ENCODE results near the gene KCTD5. TPM values are rescaled to one million over a fixed set of nuclear protein-coding genes. Genes with fewer than 3 reads are reported as not detected.

Gene KCTD5
- total and polyA plus RNA-seq, 9 of the 15 experiments (the other 6 are each of a cell fraction or from before 2014, with no cell fraction given), result 0.73 to 58.3 (median 32.3) TPM

DNA sequence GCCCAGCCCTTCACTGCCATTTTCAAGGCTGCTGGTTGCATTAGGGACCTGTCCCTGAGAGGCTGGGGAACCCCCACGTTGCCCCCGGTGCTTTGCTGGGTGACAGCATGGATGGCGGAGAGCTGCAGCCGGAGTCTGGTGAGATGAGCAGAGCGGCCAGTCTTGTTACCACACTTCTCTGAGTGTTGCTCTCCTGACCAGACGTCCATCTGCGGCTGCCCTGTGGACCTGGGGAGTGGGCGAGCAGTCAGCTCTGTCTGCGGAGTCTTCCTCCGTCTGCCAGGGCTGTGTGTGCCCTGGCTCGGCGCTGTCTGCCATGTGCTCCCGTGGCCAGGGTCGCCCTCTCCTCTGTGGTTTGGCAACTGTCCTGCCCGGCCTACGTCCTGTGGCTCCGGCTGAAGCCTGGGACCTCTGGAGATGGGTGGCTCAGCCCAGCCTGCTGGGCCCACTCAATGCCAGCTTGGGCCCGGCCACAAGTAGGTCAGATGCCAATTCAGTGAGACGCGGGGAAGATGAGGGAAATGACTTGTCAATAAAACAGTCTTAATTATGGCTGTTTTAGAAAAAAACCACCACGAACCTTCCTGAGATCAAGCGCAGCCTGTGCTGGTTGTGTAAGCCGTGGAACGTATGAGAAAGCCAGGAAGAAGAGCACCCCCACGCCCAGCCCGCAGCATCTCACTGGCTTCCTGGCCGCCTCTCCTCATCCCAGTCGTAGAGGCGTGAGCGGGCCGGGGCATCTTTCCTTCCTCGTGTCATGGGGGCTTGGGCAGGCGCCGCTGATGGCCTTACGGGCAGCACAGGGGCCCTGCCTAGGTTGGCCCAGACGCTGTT lies 7.9 kb downstream of the KCTD5 start:
- in situ Hi-C loops (cut with MboI), result loop anchor here (5.0 kb wide), 1 partner anchor 78 kb away; no protein-coding TSS in a partner anchor
- BruUV-seq (replicated peaks), result no TSS peak
- TF ChIP-seq BACH1 (tag; IDR thresholded peaks at IDR 0.05) (no peak), ZNF764 (CRISPR knock-in tag; IDR thresholded peaks at IDR 0.05; ENCODE audit: low read depth) (no peak), SMAD1 (IDR thresholded peaks at IDR 0.05; ENCODE audit: low read depth, low read length, partially characterized antibody) (no peak), NCOA6 (IDR thresholded peaks at IDR 0.05) (no peak), MTA2 (IDR thresholded peaks at IDR 0.05; ENCODE audit: low read depth) (no peak), PHB2 (IDR thresholded peaks at IDR 0.05; ENCODE audit: low read depth) (no peak), MTF1 (CRISPR knock-in tag; IDR thresholded peaks at IDR 0.05; ENCODE audit: borderline replicate concordance) (no peak), ZBTB1 (CRISPR knock-in tag; IDR thresholded peaks at IDR 0.05; ENCODE audit: borderline replicate concordance, low read depth) (no peak), BRD9 (IDR thresholded peaks at IDR 0.05; ENCODE audit: low read depth, partially characterized antibody) (no peak), RHOXF2B (CRISPR knock-in tag; conservative IDR thresholded peaks at IDR 0.05) (no peak)
- TF ChIP-seq, protein P1, sequence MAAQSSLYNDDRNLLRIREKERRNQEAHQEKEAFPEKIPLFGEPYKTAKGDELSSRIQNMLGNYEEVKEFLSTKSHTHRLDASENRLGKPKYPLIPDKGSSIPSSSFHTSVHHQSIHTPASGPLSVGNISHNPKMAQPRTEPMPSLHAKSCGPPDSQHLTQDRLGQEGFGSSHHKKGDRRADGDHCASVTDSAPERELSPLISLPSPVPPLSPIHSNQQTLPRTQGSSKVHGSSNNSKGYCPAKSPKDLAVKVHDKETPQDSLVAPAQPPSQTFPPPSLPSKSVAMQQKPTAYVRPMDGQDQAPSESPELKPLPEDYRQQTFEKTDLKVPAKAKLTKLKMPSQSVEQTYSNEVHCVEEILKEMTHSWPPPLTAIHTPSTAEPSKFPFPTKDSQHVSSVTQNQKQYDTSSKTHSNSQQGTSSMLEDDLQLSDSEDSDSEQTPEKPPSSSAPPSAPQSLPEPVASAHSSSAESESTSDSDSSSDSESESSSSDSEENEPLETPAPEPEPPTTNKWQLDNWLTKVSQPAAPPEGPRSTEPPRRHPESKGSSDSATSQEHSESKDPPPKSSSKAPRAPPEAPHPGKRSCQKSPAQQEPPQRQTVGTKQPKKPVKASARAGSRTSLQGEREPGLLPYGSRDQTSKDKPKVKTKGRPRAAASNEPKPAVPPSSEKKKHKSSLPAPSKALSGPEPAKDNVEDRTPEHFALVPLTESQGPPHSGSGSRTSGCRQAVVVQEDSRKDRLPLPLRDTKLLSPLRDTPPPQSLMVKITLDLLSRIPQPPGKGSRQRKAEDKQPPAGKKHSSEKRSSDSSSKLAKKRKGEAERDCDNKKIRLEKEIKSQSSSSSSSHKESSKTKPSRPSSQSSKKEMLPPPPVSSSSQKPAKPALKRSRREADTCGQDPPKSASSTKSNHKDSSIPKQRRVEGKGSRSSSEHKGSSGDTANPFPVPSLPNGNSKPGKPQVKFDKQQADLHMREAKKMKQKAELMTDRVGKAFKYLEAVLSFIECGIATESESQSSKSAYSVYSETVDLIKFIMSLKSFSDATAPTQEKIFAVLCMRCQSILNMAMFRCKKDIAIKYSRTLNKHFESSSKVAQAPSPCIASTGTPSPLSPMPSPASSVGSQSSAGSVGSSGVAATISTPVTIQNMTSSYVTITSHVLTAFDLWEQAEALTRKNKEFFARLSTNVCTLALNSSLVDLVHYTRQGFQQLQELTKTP (IDR thresholded peaks at IDR 0.05; ENCODE audit: low read depth in 1 of 2, partially characterized antibody in 2 of 2), result no peak
- TF ChIP-seq, protein P2, sequence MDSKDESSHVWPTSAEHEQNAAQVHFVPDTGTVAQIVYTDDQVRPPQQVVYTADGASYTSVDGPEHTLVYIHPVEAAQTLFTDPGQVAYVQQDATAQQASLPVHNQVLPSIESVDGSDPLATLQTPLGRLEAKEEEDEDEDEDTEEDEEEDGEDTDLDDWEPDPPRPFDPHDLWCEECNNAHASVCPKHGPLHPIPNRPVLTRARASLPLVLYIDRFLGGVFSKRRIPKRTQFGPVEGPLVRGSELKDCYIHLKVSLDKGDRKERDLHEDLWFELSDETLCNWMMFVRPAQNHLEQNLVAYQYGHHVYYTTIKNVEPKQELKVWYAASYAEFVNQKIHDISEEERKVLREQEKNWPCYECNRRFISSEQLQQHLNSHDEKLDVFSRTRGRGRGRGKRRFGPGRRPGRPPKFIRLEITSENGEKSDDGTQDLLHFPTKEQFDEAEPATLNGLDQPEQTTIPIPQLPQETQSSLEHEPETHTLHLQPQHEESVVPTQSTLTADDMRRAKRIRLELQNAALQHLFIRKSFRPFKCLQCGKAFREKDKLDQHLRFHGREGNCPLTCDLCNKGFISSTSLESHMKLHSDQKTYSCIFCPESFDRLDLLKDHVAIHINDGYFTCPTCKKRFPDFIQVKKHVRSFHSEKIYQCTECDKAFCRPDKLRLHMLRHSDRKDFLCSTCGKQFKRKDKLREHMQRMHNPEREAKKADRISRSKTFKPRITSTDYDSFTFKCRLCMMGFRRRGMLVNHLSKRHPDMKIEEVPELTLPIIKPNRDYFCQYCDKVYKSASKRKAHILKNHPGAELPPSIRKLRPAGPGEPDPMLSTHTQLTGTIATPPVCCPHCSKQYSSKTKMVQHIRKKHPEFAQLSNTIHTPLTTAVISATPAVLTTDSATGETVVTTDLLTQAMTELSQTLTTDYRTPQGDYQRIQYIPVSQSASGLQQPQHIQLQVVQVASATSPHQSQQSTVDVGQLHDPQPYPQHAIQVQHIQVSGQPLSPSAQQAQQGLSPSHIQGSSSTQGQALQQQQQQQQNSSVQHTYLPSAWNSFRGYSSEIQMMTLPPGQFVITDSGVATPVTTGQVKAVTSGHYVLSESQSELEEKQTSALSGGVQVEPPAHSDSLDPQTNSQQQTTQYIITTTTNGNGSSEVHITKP (IDR thresholded peaks at IDR 0.05; ENCODE audit: partially characterized antibody), result no peak

More for the DNA sequence above, 7.9 kb downstream of the KCTD5 start:
- no peaks in the 10 kb centered on the region for H3K27me3 ChIP-seq (ENCODE audit: control insufficient read depth in 2 of 2, insufficient read depth in 2 of 2, low read length in 2 of 2)
- no peaks in the 10 kb centered on the region for H3K9me3 ChIP-seq (replicated peaks; ENCODE audit: control insufficient read depth, insufficient read depth, low read depth, low read length)
- H3K4me1 ChIP-seq (replicated peaks in 1 of 2; ENCODE audit: control insufficient read depth in 2 of 2, insufficient read depth in 2 of 2, low read length in 2 of 2), result peaks cover 5 to 47% of the 10 kb centered on the region in 2 experiments
- H3K27ac ChIP-seq (ENCODE audit: extremely low read depth, low read depth, low read length), result no peak overlapping the region
- peaks cover 21% of the 10 kb centered on the region for H4K20me1 ChIP-seq (replicated peaks; ENCODE audit: control insufficient read depth, insufficient read depth, low read length)
- peak in 1 of 4 experiments; percentile 3 for DNase-seq (ENCODE audit: extremely low read depth in 1 of 4, low spot score in 3 of 4)
- H2AFZ ChIP-seq (ENCODE audit: low read depth, low read length), result no peak overlapping the region
- ChIA-PET POLR2A (interaction anchor here (0.7 to 1.4 kb wide), 2 partner anchors 8 to 1617 kb away, joined by 3 to 4 read pairs; partner anchors contain the start of gene KCTD5), CTCF (ENCODE audit: low intra/inter-chr PET ratio) (no interaction called here)
- H3K36me3 ChIP-seq (ENCODE audit: control insufficient read depth, insufficient read depth, low read length), result peaks cover 27% of the 10 kb centered on the region; the same call in 2 of the 3 replicates
- peaks cover 13% of the 10 kb centered on the region for H3K79me2 ChIP-seq (ENCODE audit: control insufficient read depth, insufficient read depth, low read length)
- intact Hi-C loops (cut with micrococcal nuclease), result no loop called here
- WGBS (ENCODE audit: insufficient coverage, low coverage, missing lambda C conversion rate), result 92% methylated on average over 28 of the region's 36 CpGs
- no peak for FAIRE-seq
- ATAC-seq, result no peak
- H3K4me2 ChIP-seq (ENCODE audit: insufficient read depth, low read length), result no peak overlapping the region
- H3K4me3 ChIP-seq, result no peak overlapping the region
- peak overlapping the region in 1 of 2 experiments; percentile 36; a peak in 2 of 4 replicates for H3K9ac ChIP-seq (ENCODE audit: insufficient read depth in 1 of 2, low read depth in 2 of 2, low read length in 2 of 2)
- peaks cover 4% of the 10 kb centered on the region for H3K9me1 ChIP-seq (ENCODE audit: control insufficient read depth, insufficient read depth, low read length)
